ENCODE data around the gene DEPP1.
A peak's percentile ranks its signal among the peaks of the same experiment; 100 is the strongest.

DEPP1 gene

GRCh38 chr10:44946205-44946604, 32.4 kb downstream of the DEPP1 start:
- H3K4me3 ChIP-seq (replicated peaks in 1 of 2; ENCODE audit: low read depth in 2 of 2, low read length in 2 of 2): no peak overlapping the region
- TF ChIP-seq CTCF (IDR thresholded peaks at IDR 0.05; ENCODE audit: low read depth, low read length): no peak
- DNase-seq (ENCODE audit: low read depth in 2 of 2): peak in 1 of 2 donors; percentile 41

GRCh38 chr10:44944354-44944753, 34.3 kb downstream of the DEPP1 start:
- no peak for DNase-seq (ENCODE audit: low read depth in 2 of 2)
- no peak overlapping the region for H3K4me3 ChIP-seq (replicated peaks in 1 of 2; ENCODE audit: low read depth in 2 of 2, low read length in 2 of 2)
- TF ChIP-seq CTCF (IDR thresholded peaks at IDR 0.05; ENCODE audit: low read depth, low read length): no peak

- H3K4me3 ChIP-seq (replicated peaks in 1 of 2; ENCODE audit: low read depth in 2 of 2, low read length in 2 of 2): no peak overlapping the region
- no peak for TF ChIP-seq CTCF (IDR thresholded peaks at IDR 0.05; ENCODE audit: low read depth, low read length)
- no peak for DNase-seq (ENCODE audit: low read depth in 2 of 2)
Measured at GRCh38 chr10:44939691-44940401, 38.8 kb downstream of the DEPP1 start.

GRCh38 chr10:44938956-44939355, 39.7 kb downstream of the DEPP1 start:
- no peak overlapping the region for H3K4me3 ChIP-seq (replicated peaks in 1 of 2; ENCODE audit: low read depth in 2 of 2, low read length in 2 of 2)
- TF ChIP-seq CTCF (IDR thresholded peaks at IDR 0.05; ENCODE audit: low read depth, low read length): no peak
- DNase-seq (ENCODE audit: low read depth in 2 of 2): peak in 1 of 2 donors; percentile 43

GRCh38 chr10:44937196-44938005, 41.2 kb downstream of the DEPP1 start:
- DNase-seq (ENCODE audit: low read depth in 2 of 2): no peak
- TF ChIP-seq CTCF (IDR thresholded peaks at IDR 0.05; ENCODE audit: low read depth, low read length): no peak
- H3K4me3 ChIP-seq (replicated peaks in 1 of 2; ENCODE audit: low read depth in 2 of 2, low read length in 2 of 2): no peak overlapping the region

- no peak overlapping the region for H3K4me3 ChIP-seq (replicated peaks in 1 of 2; ENCODE audit: low read depth in 2 of 2, low read length in 2 of 2)
- no peak for DNase-seq (ENCODE audit: low read depth in 2 of 2)
- no peak for TF ChIP-seq CTCF (IDR thresholded peaks at IDR 0.05; ENCODE audit: low read depth, low read length)
Measured at GRCh38 chr10:44936314-44936975, 42.2 kb downstream of the DEPP1 start.

All from cardiac fibroblast (primary cell).